Lower leg skin (tissue), 3 donors: ENCODE data around the gene EML1.

Experiments used
- CTCF ChIP-seq, 3 donors: fragments of 450-650 bp; IDR thresholded peaks; one replicate each; pipeline ENCODE4 v1.5.1; 2016; ENCODE audit warnings: antibody characterized with exemption in 3 of 3, mild to moderate bottlenecking in 3 of 3, moderate library complexity in 2 of 3
- POLR2A ChIP-seq, 2 donors: fragments of 450-650 bp; IDR thresholded peaks; one replicate each; pipeline ENCODE4 v1.6.1; 2016 to 2017; ENCODE audit warnings: antibody characterized with exemption in 2 of 2, mild to moderate bottlenecking in 1 of 2, moderate library complexity in 1 of 2

DNA sequence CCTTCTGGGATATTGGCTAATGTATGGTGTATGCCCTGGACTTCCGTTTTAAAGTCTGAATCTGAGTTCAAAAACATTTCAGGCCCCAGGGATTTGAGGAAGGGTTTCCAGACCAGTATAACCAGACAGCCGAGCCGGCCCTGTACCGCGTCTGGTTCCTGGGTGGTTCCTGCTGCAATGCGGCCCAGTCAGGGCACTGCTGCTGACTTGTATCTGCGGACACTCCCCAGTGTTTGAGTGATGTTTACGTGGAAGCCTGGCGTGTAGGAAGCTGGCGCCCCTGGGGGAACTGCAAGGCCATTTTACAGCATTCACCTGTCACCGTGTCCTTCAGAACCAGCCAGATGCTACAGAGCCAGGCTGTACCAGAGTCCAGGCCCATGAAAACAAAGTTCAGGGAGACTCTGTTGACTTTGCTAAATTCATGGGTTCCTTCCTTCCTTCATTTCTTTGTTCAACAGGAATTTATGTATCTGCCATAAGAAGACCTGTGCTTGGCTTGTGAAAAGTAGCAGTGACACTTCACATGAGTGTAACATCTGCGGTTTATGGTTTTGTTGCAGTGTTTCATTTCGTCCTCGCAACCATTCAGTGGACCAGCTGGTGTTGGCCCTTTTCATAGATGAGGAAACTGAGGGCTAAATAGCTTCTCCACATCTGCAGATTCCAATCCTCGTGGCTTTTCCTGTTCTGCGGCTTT lies 16.8 kb downstream of the EML1 start:
- TF ChIP-seq CTCF (IDR thresholded peaks at IDR 0.05) (no peak), POLR2A (IDR thresholded peaks at IDR 0.05) (no peak)
